GM12865 (cell line): Measurements from ENCODE around the gene PLA2G4F.

Source experiments
- DNase-seq: peaks from one replicate; pipeline ENCODE4 v3.0.0; 2010; ENCODE audit warnings: low read depth
- H3K4me3 ChIP-seq: 2 replicates; pipeline ENCODE4 v1.5.1; 2011; ENCODE audit warnings: mild to moderate bottlenecking, low read depth, low read length, control low read depth
- TF ChIP-seq, protein P1 (sequence below): IDR thresholded peaks from 2 replicates; pipeline ENCODE4 v1.5.1; 2011; ENCODE audit warnings: low read length, control low read depth, low read depth, inconsistent platforms; ENCODE audit not compliant: insufficient read depth; ENCODE audit errors: missing control alignments

Gene PLA2G4F

GRCh38 chr15:42157981-42158765, 1.7 kb upstream of the PLA2G4F start:
- DNase-seq = no peak
- TF ChIP-seq, protein P1, sequence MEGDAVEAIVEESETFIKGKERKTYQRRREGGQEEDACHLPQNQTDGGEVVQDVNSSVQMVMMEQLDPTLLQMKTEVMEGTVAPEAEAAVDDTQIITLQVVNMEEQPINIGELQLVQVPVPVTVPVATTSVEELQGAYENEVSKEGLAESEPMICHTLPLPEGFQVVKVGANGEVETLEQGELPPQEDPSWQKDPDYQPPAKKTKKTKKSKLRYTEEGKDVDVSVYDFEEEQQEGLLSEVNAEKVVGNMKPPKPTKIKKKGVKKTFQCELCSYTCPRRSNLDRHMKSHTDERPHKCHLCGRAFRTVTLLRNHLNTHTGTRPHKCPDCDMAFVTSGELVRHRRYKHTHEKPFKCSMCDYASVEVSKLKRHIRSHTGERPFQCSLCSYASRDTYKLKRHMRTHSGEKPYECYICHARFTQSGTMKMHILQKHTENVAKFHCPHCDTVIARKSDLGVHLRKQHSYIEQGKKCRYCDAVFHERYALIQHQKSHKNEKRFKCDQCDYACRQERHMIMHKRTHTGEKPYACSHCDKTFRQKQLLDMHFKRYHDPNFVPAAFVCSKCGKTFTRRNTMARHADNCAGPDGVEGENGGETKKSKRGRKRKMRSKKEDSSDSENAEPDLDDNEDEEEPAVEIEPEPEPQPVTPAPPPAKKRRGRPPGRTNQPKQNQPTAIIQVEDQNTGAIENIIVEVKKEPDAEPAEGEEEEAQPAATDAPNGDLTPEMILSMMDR = no peak

DNA sequence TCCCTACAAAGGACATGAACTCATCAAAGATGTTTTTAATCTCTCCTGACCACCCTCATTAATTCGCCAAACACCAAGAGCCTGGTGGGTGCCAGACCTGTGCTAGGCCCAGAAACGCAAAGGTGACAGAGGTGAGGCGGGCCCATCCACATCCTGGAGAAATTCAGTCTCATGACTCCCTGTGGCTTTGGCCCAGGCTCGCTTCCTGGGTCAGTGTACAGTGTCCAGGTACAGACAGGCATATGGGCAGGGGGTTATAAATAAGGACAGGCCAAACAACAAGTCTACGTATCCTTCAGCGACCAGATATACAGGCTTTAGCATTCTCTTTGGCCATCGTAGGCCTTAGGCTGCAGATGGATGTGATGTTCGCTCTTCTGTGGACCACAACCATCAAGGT, 945 bp upstream of the PLA2G4F start:
- TF ChIP-seq, protein P1 = no peak
- no peak overlapping the region for H3K4me3 ChIP-seq

More at GRCh38 chr15:42157981-42158765, 1.7 kb upstream of the PLA2G4F start:
- no peak overlapping the region for H3K4me3 ChIP-seq

GRCh38 chr15:42155546-42156242, 742 bp downstream of the PLA2G4F start:
- TF ChIP-seq, protein P1 = no peak
- no peak overlapping the region for H3K4me3 ChIP-seq
- no peak for DNase-seq

More for the DNA sequence above, 945 bp upstream of the PLA2G4F start:
- DNase-seq = no peak

DNA sequence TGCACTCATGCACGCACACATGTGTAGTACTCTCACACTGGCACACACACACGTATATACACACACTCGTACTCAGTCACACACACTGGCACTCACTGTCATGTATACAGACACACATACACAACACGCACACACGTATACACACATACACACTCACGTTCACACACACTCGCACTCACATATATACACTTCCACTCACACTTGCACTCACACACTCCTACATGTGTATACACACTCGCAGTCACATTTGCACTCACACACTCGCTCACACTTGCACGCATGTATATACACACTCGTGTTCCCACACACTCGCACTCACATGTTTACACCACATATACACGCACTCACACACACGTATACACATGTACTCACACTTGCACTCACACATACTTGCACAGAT, 1.5 kb downstream of the PLA2G4F start:
- DNase-seq = no peak
- TF ChIP-seq, protein P1 = no peak
- no peak overlapping the region for H3K4me3 ChIP-seq

DNA sequence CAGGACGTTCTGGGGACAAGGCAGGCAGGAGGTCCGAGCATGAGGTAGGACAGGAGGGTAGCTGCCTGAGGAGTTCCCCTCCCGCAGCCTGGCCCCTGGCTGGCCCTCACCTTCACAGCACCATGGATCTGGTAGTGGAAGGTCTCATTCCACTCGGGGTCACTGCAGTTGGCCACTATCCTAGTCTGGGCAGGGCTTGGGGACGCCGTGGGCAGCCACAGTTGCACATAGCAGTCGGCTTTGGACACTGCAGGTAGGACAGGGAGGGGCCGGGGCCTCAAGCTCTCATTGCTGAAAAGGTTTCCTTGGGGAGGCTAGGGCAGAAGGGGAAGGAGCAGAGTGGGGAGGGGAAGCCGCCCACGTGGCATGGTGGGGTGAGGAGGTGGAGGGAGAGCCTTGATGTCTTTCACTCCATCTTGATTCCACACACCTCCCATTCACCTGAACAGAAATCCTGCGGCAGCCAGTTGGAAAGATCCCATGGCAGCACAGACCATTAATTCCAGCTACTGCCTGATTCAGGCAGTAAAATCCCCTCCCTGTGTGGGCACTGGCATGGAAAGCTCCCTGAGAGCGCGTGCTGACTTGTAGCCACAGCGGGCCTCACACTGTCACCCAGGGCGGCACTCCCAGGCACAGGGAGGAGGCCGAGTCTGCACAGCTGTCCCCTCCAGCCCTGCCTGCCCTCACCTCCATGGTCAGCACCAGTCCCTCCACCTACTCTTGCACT, 2.1 kb downstream of the PLA2G4F start:
- no peak for DNase-seq
- TF ChIP-seq, protein P1 = no peak
- no peak overlapping the region for H3K4me3 ChIP-seq

DNA sequence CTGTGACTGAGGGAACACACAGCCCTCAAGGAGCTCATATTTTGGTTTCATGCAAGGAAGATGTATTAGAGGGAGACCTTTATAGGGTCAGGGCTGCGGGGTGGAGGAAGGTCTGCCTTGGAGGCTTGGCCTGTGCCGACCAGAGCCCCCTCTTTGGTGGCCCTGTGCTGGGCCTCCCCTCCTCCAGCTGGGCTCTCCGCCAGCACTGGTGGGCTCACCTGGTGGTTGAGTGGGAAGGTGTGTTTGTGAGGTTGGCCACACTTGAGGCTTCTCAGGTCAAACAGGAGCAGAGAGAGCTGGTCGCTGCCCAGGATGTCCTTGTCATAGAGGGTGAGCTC, 2.6 kb downstream of the PLA2G4F start:
- no peak for DNase-seq
- H3K4me3 ChIP-seq = no peak overlapping the region
- TF ChIP-seq, protein P1 = no peak
